Body of pancreas (tissue), 4 donors: ENCODE measurements around the gene MGLL. TPM values are rescaled to one million over a fixed set of nuclear protein-coding genes. Genes with fewer than 3 reads are reported as not detected.

Source experiments
- ATAC-seq: fragments of 150-250 bp; one replicate; pipeline ENCODE4 v1.9.1; 2016
- DNase-seq, 4 donors: peaks; one replicate each; pipeline ENCODE4 v3.0.0-alpha.2; 2019
- H3K27ac ChIP-seq, 4 donors: fragments of 200-600 bp; sonication (generic); 1 replicate in 3 of 4; 2 replicates in 1 of 4; pipeline versions ENCODE4 v1.5.1 to v1.6.1; 2016 to 2019; ENCODE audit warnings: mild to moderate bottlenecking in 1 of 4, mixed read lengths in 1 of 4, moderate library complexity in 1 of 4
- H3K27me3 ChIP-seq, 2 donors: fragments of 200-600 bp; sonication (generic); one replicate each; pipeline ENCODE4 v1.6.0; 2016; ENCODE audit warnings: mild to moderate bottlenecking in 1 of 2
- H3K36me3 ChIP-seq, 2 donors: fragments of 200-600 bp; sonication (generic); replicated peaks in 1 of 2; 2 replicates each; pipeline ENCODE4 v1.5.1; 2016; ENCODE audit warnings: low read depth in 2 of 2; ENCODE audit not compliant: insufficient read depth in 1 of 2
- H3K4me1 ChIP-seq: fragments of 200-600 bp; sonication (generic); one replicate; pipeline ENCODE4 v1.6.0; 2016
- H3K4me3 ChIP-seq, 2 donors: fragments of 200-600 bp; sonication (generic); 1 replicate in 1 of 2; 2 replicates in 1 of 2; pipeline ENCODE4 v1.5.1; 2016 to 2019
- H3K9me3 ChIP-seq, 3 donors: fragments of 200-600 bp; sonication (generic); 1 replicate in 2 of 3; 2 replicates in 1 of 3; pipeline ENCODE4 v1.5.1; 2016
- CTCF ChIP-seq, 7 experiments: fragments of 450-650 bp in 4 of 7; fragments of 200-600 bp in 3 of 7; sonication (generic) in 3 of 7; IDR thresholded peaks; one replicate each; pipeline ENCODE4 v1.5.1; 2016 to 2019; ENCODE audit warnings: antibody characterized with exemption in 7 of 7
- POLR2A ChIP-seq, 3 donors: fragments of 450-650 bp; IDR thresholded peaks; one replicate each; pipeline ENCODE4 v1.6.1; 2016; ENCODE audit warnings: antibody characterized with exemption in 3 of 3, mild to moderate bottlenecking in 2 of 3
- WGBS, 2 donors: methylation state at CpG; one replicate each; pipeline ENCODE4 v1.1.5; 2017; 5-methylcytosine and 5-hydroxymethylcytosine counted together
- intact Hi-C: fragments of 100-400 bp; cut with DNase I; formaldehyde crosslinking; loops from one replicate; pipeline ENCODE4 v1.15.1; 2023
- total RNA-seq, 2 donors: library from RNA; depleted of rRNA; stranded (reverse); fragments of >200 nt; gene quantifications; one replicate each; pipeline ENCODE4 v1.1.0, GENCODE V29; 2016

The MGLL gene
- total RNA-seq, 2 donors from 2014 or later, result 14.8 to 20.2 TPM

- DNase-seq (no peak), ATAC-seq (no peak)
- no peaks in the 10 kb centered on the region for H3K9me3 ChIP-seq
- H3K4me1 ChIP-seq, result no peaks in the 10 kb centered on the region
- H3K27ac ChIP-seq, result no peak overlapping the region
- intact Hi-C loops, result no loop called here
- WGBS, 2 donors, result 75 to 80% methylated on average over 10 of the region's 10 CpGs
- no peaks in the 10 kb centered on the region for H3K27me3 ChIP-seq
- TF ChIP-seq CTCF (IDR thresholded peaks at IDR 0.05), result no peak
- H3K36me3 ChIP-seq, result no peaks in the 10 kb centered on the region
- no peak overlapping the region for H3K4me3 ChIP-seq
Measured at GRCh38 chr3:127805026-127805753, 17.1 kb downstream of the MGLL start.

GRCh38 chr3:127804141-127804540 lies 18.2 kb downstream of the MGLL start:
- H3K36me3 ChIP-seq, result no peaks in the 10 kb centered on the region
- 76 to 84% methylated on average over 9 of the region's 9 CpGs for WGBS, 2 donors
- no peaks in the 10 kb centered on the region for H3K4me1 ChIP-seq
- H3K27me3 ChIP-seq, result no peaks in the 10 kb centered on the region
- DNase-seq (no peak), ATAC-seq (no peak)
- TF ChIP-seq POLR2A (IDR thresholded peaks at IDR 0.05) (no peak), CTCF (IDR thresholded peaks at IDR 0.05) (no peak)
- no peak overlapping the region for H3K27ac ChIP-seq
- intact Hi-C loops, result no loop called here
- H3K9me3 ChIP-seq, result no peaks in the 10 kb centered on the region
- H3K4me3 ChIP-seq, result no peak overlapping the region

- no peaks in the 10 kb centered on the region for H3K36me3 ChIP-seq
- no peak for DNase-seq
- no peak overlapping the region for H3K27ac ChIP-seq
Measured at GRCh38 chr3:127803619-127804018, 18.7 kb downstream of the MGLL start.

GRCh38 chr3:127802606-127803005 lies 19.7 kb downstream of the MGLL start:
- TF ChIP-seq POLR2A (IDR thresholded peaks at IDR 0.05) (no peak), CTCF (IDR thresholded peaks at IDR 0.05) (no peak)
- H3K36me3 ChIP-seq, result no peaks in the 10 kb centered on the region

More at GRCh38 chr3:127803619-127804018, 18.7 kb downstream of the MGLL start:
- Histone ChIP-seq H3K4me1 (no peaks in the 10 kb centered on the region), H3K27me3 (no peaks in the 10 kb centered on the region), H3K9me3 (no peaks in the 10 kb centered on the region), H3K4me3 (no peak overlapping the region)
- no peak for ATAC-seq
- intact Hi-C loops, result no loop called here
- WGBS, 2 donors, result 51 to 61% methylated on average over 4 of the region's 4 CpGs
- TF ChIP-seq POLR2A (IDR thresholded peaks at IDR 0.05) (no peak), CTCF (IDR thresholded peaks at IDR 0.05) (no peak)

GRCh38 chr3:127801731-127802313 lies 20.5 kb downstream of the MGLL start:
- DNase-seq (no peak), ATAC-seq (no peak)
- 90 to 92% methylated on average over 2 to 3 of the region's 3 CpGs for WGBS, 2 donors
- no peaks in the 10 kb centered on the region for H3K4me1 ChIP-seq
- no peaks in the 10 kb centered on the region for H3K9me3 ChIP-seq
- TF ChIP-seq POLR2A (IDR thresholded peaks at IDR 0.05), result no peak
- no peak for TF ChIP-seq CTCF (IDR thresholded peaks at IDR 0.05)
- no peak overlapping the region for H3K27ac ChIP-seq
- no peaks in the 10 kb centered on the region for H3K27me3 ChIP-seq
- H3K4me3 ChIP-seq, result no peak overlapping the region
- no peaks in the 10 kb centered on the region for H3K36me3 ChIP-seq
- intact Hi-C loops, result no loop called here

More at GRCh38 chr3:127802606-127803005, 19.7 kb downstream of the MGLL start:
- 75 to 78% methylated on average over 6 of the region's 6 CpGs for WGBS, 2 donors
- H3K9me3 ChIP-seq, result no peaks in the 10 kb centered on the region
- no peaks in the 10 kb centered on the region for H3K4me1 ChIP-seq
- no peak overlapping the region for H3K27ac ChIP-seq
- no peak overlapping the region for H3K4me3 ChIP-seq
- no peak for DNase-seq
- H3K27me3 ChIP-seq, result no peaks in the 10 kb centered on the region
- intact Hi-C loops, result no loop called here
- ATAC-seq, result no peak
